Measurements from ENCODE around the gene PAQR4.

- TF ChIP-seq CTCF (IDR thresholded peaks at IDR 0.05; ENCODE audit: low read length) (no peak), EZH2 (optimal IDR thresholded peaks at IDR 0.05; ENCODE audit: low read depth, low read length) (no peak)
Observed at GRCh38 chr16:2952679-2953078, 16.5 kb upstream of the PAQR4 start.
